Peyer's patch (tissue), 4 donors: ENCODE data around the gene TBX1.

Experiments
- POLR2A ChIP-seq, 2 donors: fragments of 450-650 bp; IDR thresholded peaks; one replicate each; pipeline ENCODE4 v1.5.1; 2017; ENCODE audit warnings: antibody characterized with exemption in 2 of 2, mild to moderate bottlenecking in 2 of 2, moderate library complexity in 2 of 2
- TF ChIP-seq, protein P1 (sequence below), 6 experiments: fragments of 450-650 bp in 4 of 6; fragments of 200-600 bp in 2 of 6; sonication (generic) in 1 of 6; IDR thresholded peaks; one replicate each; pipeline ENCODE4 v1.5.1; 2017 to 2019; ENCODE audit warnings: antibody characterized with exemption in 6 of 6, mild to moderate bottlenecking in 3 of 6, moderate library complexity in 1 of 6

GRCh38 chr22:19772422-19772672 lies 11.8 kb downstream of the TBX1 start:
- TF ChIP-seq, protein P1, sequence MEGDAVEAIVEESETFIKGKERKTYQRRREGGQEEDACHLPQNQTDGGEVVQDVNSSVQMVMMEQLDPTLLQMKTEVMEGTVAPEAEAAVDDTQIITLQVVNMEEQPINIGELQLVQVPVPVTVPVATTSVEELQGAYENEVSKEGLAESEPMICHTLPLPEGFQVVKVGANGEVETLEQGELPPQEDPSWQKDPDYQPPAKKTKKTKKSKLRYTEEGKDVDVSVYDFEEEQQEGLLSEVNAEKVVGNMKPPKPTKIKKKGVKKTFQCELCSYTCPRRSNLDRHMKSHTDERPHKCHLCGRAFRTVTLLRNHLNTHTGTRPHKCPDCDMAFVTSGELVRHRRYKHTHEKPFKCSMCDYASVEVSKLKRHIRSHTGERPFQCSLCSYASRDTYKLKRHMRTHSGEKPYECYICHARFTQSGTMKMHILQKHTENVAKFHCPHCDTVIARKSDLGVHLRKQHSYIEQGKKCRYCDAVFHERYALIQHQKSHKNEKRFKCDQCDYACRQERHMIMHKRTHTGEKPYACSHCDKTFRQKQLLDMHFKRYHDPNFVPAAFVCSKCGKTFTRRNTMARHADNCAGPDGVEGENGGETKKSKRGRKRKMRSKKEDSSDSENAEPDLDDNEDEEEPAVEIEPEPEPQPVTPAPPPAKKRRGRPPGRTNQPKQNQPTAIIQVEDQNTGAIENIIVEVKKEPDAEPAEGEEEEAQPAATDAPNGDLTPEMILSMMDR (IDR thresholded peaks at IDR 0.05) = no peak
- no peak for TF ChIP-seq POLR2A (IDR thresholded peaks at IDR 0.05)
